Measurements from ENCODE around the gene PTPRN2. TPM values are rescaled to one million over a fixed set of nuclear protein-coding genes. Genes with fewer than 3 reads are reported as not detected.

Gene PTPRN2
- polyA plus RNA-seq, 1 experiment: 0.02 TPM

GRCh38 chr7:157877298-157878090 lies 710.1 kb downstream of the PTPRN2 start:
- POLR2A ChIA-PET: no interaction called here
- CTCF ChIA-PET: no interaction called here
- no peak overlapping the region for H3K27ac ChIP-seq (ENCODE audit: low read depth, low read length)
- H3K27me3 ChIP-seq (ENCODE audit: control insufficient read depth, insufficient read depth, low read length): no peaks in the 10 kb centered on the region
- no peak for TF ChIP-seq CTCF (IDR thresholded peaks at IDR 0.05; ENCODE audit: low read depth, low read length)
- no peak overlapping the region for H3K4me3 ChIP-seq (ENCODE audit: low read depth, low read length)
- peaks cover 83% of the 10 kb centered on the region for H3K9me3 ChIP-seq (ENCODE audit: control insufficient read depth, insufficient read depth, low read length)
- no peak for DNase-seq (ENCODE audit: low read depth, low spot score)

GRCh38 chr7:157876469-157877285 lies 710.9 kb downstream of the PTPRN2 start:
- CTCF ChIA-PET: no interaction called here
- POLR2A ChIA-PET: no interaction called here
- peaks cover 86% of the 10 kb centered on the region for H3K9me3 ChIP-seq (ENCODE audit: control insufficient read depth, insufficient read depth, low read length)
- no peak for DNase-seq (ENCODE audit: low read depth, low spot score)
- H3K4me3 ChIP-seq (ENCODE audit: low read depth, low read length): no peak overlapping the region
- TF ChIP-seq CTCF (IDR thresholded peaks at IDR 0.05; ENCODE audit: low read depth, low read length): no peak
- no peaks in the 10 kb centered on the region for H3K27me3 ChIP-seq (ENCODE audit: control insufficient read depth, insufficient read depth, low read length)
- H3K27ac ChIP-seq (ENCODE audit: low read depth, low read length): no peak overlapping the region

- no peaks in the 10 kb centered on the region for H3K27me3 ChIP-seq (ENCODE audit: control insufficient read depth, insufficient read depth, low read length)
- ChIA-PET CTCF (no interaction called here), POLR2A (no interaction called here)
- no peak overlapping the region for H3K27ac ChIP-seq (ENCODE audit: low read depth, low read length)
- DNase-seq (ENCODE audit: low read depth, low spot score): no peak
- no peak for TF ChIP-seq CTCF (IDR thresholded peaks at IDR 0.05; ENCODE audit: low read depth, low read length)
- no peak overlapping the region for H3K4me3 ChIP-seq (ENCODE audit: low read depth, low read length)
- peaks cover 93% of the 10 kb centered on the region for H3K9me3 ChIP-seq (ENCODE audit: control insufficient read depth, insufficient read depth, low read length)
Measured at GRCh38 chr7:157875230-157876179, 712.1 kb downstream of the PTPRN2 start.

- POLR2A ChIA-PET: no interaction called here
Measured at GRCh38 chr7:157874870-157875229, 712.8 kb downstream of the PTPRN2 start.

More at GRCh38 chr7:157874870-157875229, 712.8 kb downstream of the PTPRN2 start:
- no peak for DNase-seq (ENCODE audit: low read depth, low spot score)
- CTCF ChIA-PET: no interaction called here
- Histone ChIP-seq H3K9me3 (ENCODE audit: control insufficient read depth, insufficient read depth, low read length) (peaks cover 92% of the 10 kb centered on the region), H3K27me3 (ENCODE audit: control insufficient read depth, insufficient read depth, low read length) (no peaks in the 10 kb centered on the region), H3K27ac (ENCODE audit: low read depth, low read length) (no peak overlapping the region), H3K4me3 (ENCODE audit: low read depth, low read length) (no peak overlapping the region)
- no peak for TF ChIP-seq CTCF (IDR thresholded peaks at IDR 0.05; ENCODE audit: low read depth, low read length)
